Cerebellar cortex (tissue), 1 donor: ENCODE measurements around the gene IMMP2L.

Experiments used
- DNase-seq: peaks from one replicate; pipeline ENCODE4 v3.0.0-alpha.2; 2015; ENCODE audit warnings: low spot score

Gene IMMP2L

DNA sequence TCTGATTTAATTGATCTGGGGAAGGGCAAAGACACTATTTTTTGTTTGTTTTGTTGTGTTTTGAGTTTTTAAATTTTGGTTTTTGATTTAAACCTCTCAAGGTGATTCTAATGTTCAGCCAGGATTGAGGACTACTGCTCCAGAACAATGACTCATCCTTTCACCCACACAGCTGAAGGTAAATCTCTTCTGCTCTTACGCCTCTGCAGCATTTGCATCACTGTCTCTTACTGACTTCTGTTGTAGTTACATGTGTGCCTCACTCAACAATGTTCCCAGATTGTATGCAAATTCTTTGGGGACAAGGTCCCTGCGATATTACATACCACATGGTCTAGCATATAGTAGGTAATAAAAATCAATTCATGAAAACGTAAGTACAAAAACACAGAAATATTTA, 938.9 kb downstream of the IMMP2L start:
- no peak for DNase-seq

DNA sequence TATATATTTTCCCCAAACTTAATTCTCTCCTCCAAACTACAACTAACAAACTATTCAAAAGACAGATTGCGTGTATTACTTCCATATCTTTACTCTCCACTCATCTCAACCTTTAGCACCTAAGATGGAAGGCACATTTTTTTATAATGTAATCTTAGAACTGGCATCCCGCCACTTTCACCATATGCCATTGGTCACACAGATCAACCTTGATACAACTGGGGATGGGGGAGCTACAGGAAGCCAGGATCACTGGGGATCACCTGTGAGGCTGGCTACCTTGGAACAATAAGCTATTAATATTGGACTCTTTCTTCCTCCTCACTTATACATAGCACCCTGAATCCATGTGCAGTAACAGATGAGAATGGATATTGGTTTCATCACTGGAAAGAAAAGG, 941.0 kb downstream of the IMMP2L start:
- no peak for DNase-seq

DNA sequence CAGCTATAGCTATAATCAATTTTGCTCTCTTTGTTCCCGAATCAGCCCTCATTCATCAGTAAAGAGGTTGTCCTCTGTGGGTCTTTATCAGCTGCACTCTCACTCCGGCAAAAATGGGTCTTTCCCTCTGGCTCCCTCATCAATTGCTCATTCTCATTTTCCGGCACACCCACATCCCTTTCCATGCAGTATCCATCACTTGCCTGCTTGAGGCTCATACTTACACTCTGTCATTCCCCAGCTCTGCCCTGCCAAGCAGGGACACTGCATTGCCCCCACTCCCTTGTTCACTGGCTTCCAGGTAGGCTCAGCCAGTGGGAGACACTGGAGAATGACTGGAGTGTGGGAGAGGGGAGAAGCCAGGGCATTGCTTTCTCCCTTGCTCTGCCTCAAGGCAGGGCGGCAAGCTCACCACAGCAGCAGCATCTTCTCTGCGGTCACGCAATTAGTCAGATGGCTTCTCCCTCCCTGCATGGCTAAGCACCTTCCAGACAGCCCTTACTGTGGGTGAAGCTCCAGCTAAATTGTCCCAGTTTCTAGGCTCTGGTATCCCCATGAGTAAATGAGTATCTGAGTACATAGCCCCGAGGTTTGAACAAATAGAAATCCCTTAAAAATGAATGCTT, 942.1 kb downstream of the IMMP2L start:
- no peak for DNase-seq
